Stimulated activated CD4-positive, alpha-beta T cell treated with anti-CD3 and anti-CD28 coated beads, Interleukin-12 subunit alpha, Interleukin-12 subunit beta, amount 100 ng/mL, for 4 hours (primary cell): Measurements from ENCODE around the gene MCEMP1.
A peak's percentile ranks its signal among the peaks of the same experiment; 100 is the strongest.

Source experiments
- DNase-seq: peaks from one replicate; pipeline ENCODE4 v3.0.0-alpha.2; 2020

The MCEMP1 gene

GRCh38 chr19:7699003-7699402, 22.1 kb downstream of the MCEMP1 start:
- no peak for DNase-seq

GRCh38 chr19:7699417-7700401, 22.8 kb downstream of the MCEMP1 start:
- DNase-seq: peak; percentile 20

- DNase-seq: no peak
These were observed 24.3 kb downstream of the MCEMP1 start for GRCh38 chr19:7701049-7701653.

- DNase-seq: no peak
These were observed 25.0 kb downstream of the MCEMP1 start, which contains the start of gene FCER2 for GRCh38 chr19:7701654-7702457. Gene FCER2, minus strand, starts transcription at chr19:7702131. Its CDS starts 2,371 bp downstream, at chr19:7699760.

- no peak for DNase-seq
These were observed 26.4 kb downstream of the MCEMP1 start for GRCh38 chr19:7703332-7703731.

- DNase-seq: no peak
These were observed 27.6 kb downstream of the MCEMP1 start for GRCh38 chr19:7704280-7705060.

- DNase-seq: peak; percentile 69
These were observed 28.7 kb downstream of the MCEMP1 start for GRCh38 chr19:7705387-7706187.

- DNase-seq: no peak
These were observed 29.5 kb downstream of the MCEMP1 start for GRCh38 chr19:7706188-7706954.

- DNase-seq: no peak
These were observed 30.1 kb downstream of the MCEMP1 start for GRCh38 chr19:7706955-7707456.

- DNase-seq: no peak
These were observed 33.1 kb downstream of the MCEMP1 start for GRCh38 chr19:7709932-7710460.

- DNase-seq: no peak
These were observed 33.7 kb downstream of the MCEMP1 start for GRCh38 chr19:7710616-7711015.

- no peak for DNase-seq
These were observed 38.8 kb downstream of the MCEMP1 start for GRCh38 chr19:7715671-7716070.

GRCh38 chr19:7716762-7717161, 39.9 kb downstream of the MCEMP1 start:
- DNase-seq: no peak

- no peak for DNase-seq
These were observed 41.8 kb downstream of the MCEMP1 start for GRCh38 chr19:7718668-7719067.

GRCh38 chr19:7720351-7720750, 43.5 kb downstream of the MCEMP1 start:
- no peak for DNase-seq

GRCh38 chr19:7722231-7722651, 45.4 kb downstream of the MCEMP1 start:
- DNase-seq: no peak

GRCh38 chr19:7725791-7726190, 48.9 kb downstream of the MCEMP1 start:
- no peak for DNase-seq

- no peak for DNase-seq
These were observed 52.3 kb downstream of the MCEMP1 start for GRCh38 chr19:7729211-7729610.
